ENCODE results near the gene SMC6.

GRCh38 chr2:17753803-17754663, at the start of gene SMC6, which contains the start of gene GEN1:
- TF ChIP-seq CTCF (IDR thresholded peaks at IDR 0.05) (no peak), POLR2A (IDR thresholded peaks at IDR 0.05) (no peak)
